OCI-LY7 (cell line): Measurements from ENCODE around the gene MACROD1.

ENCODE experiments used
- EZH2phosphoT487 ChIP-seq: fragments of 200-600 bp; sonication (generic); IDR thresholded peaks from 2 replicates; pipeline ENCODE4 v1.6.1; 2018; ENCODE audit warnings: low read depth, borderline replicate concordance, mild to moderate bottlenecking, mixed run types, antibody characterized with exemption, low read length, moderate library complexity, mixed read lengths
- TF ChIP-seq, protein P1 (sequence below): fragments of 200-600 bp; sonication (generic); conservative IDR thresholded peaks from 2 replicates; pipeline ENCODE4 v1.5.1; 2014; ENCODE audit warnings: mild to moderate bottlenecking, antibody characterized with exemption, low read length, moderate library complexity, mixed read lengths

DNA sequence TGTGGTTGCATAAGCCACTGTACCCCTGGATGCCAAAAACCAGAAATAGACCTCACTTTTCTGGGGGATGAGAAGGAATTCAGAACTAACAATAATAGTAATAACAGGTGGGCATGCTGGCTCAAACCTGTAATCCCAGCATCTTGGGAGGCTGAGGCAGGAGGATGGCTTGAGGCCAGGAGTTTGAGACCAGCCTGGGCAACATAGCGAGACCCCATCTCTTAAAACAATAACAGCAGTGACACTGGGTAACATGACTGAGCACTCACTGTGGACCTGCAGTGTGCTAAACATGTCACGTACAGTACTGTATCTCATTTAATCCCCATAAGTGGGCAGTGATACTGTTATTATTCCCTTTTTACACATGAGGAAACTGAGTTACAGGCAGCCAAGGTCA is 120.2 kb downstream of the MACROD1 start:
- TF ChIP-seq, protein P1, sequence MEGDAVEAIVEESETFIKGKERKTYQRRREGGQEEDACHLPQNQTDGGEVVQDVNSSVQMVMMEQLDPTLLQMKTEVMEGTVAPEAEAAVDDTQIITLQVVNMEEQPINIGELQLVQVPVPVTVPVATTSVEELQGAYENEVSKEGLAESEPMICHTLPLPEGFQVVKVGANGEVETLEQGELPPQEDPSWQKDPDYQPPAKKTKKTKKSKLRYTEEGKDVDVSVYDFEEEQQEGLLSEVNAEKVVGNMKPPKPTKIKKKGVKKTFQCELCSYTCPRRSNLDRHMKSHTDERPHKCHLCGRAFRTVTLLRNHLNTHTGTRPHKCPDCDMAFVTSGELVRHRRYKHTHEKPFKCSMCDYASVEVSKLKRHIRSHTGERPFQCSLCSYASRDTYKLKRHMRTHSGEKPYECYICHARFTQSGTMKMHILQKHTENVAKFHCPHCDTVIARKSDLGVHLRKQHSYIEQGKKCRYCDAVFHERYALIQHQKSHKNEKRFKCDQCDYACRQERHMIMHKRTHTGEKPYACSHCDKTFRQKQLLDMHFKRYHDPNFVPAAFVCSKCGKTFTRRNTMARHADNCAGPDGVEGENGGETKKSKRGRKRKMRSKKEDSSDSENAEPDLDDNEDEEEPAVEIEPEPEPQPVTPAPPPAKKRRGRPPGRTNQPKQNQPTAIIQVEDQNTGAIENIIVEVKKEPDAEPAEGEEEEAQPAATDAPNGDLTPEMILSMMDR, result no peak
- no peak for TF ChIP-seq EZH2phosphoT487
